ENCODE measurements around the gene ETAA1.

The ETAA1 gene

GRCh38 chr2:67437114-67437513, 40.0 kb downstream of the ETAA1 start:
- DNase-seq (ENCODE audit: low read depth in 2 of 2), result no peak

- no peak for DNase-seq (ENCODE audit: low read depth in 2 of 2)
Observed at GRCh38 chr2:67438337-67438736, 41.2 kb downstream of the ETAA1 start.

- DNase-seq (ENCODE audit: low read depth in 2 of 2), result no peak
Observed at GRCh38 chr2:67445652-67446268, 48.6 kb downstream of the ETAA1 start.

GRCh38 chr2:67446491-67446911, 49.4 kb downstream of the ETAA1 start:
- no peak for DNase-seq (ENCODE audit: low read depth in 2 of 2)

GRCh38 chr2:67448648-67449047, 51.5 kb downstream of the ETAA1 start:
- no peak for DNase-seq (ENCODE audit: low read depth in 2 of 2)

- peak in 1 of 2 experiments; percentile 17 for DNase-seq (ENCODE audit: low read depth in 2 of 2)
Observed at GRCh38 chr2:67451086-67451832, 54.1 kb downstream of the ETAA1 start.

- no peak for DNase-seq (ENCODE audit: low read depth in 2 of 2)
Observed at GRCh38 chr2:67453310-67453709, 56.2 kb downstream of the ETAA1 start.

GRCh38 chr2:67455219-67456142, 58.3 kb downstream of the ETAA1 start:
- no peak for DNase-seq (ENCODE audit: low read depth in 2 of 2)

- DNase-seq (ENCODE audit: low read depth in 2 of 2), result no peak
Observed at GRCh38 chr2:67456428-67456827, 59.3 kb downstream of the ETAA1 start.

- DNase-seq (ENCODE audit: low read depth in 2 of 2), result no peak
Observed at GRCh38 chr2:67457699-67458098, 60.6 kb downstream of the ETAA1 start.

GRCh38 chr2:67459761-67460160, 62.6 kb downstream of the ETAA1 start:
- no peak for DNase-seq (ENCODE audit: low read depth in 2 of 2)

Measured in fibroblast of skin of left quadriceps (primary cell).